ENCODE data around the gene CHST7.

The CHST7 gene

DNA sequence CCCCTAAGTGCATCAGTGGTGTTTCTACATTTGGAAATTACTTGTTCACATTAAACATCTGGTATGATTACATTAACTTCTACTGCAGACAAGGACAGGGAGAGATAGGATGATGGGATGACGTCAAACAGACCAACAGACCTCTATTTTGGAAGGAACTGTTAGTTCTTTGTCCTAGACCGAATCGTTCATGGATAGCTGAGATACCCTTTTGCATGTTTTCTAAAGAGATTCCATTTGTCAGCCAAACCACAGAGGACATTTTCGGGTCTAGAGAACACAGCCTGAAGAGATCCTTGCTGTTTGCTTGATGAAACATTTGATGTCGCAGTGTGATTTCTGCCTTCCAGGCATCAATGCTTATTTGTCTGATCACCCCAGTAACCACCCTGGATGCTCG lies 27.7 kb downstream of the CHST7 start:
- no peak overlapping the region for H3K9ac ChIP-seq (ENCODE audit: low read depth in 1 of 2, low read length in 2 of 2)
- peaks cover 0 to 6% of the 10 kb centered on the region in 2 donors for H3K27me3 ChIP-seq (ENCODE audit: control insufficient read depth in 2 of 2, insufficient read depth in 2 of 2, low read length in 2 of 2)
- H3K4me3 ChIP-seq (ENCODE audit: low read length in 2 of 2) = no peak overlapping the region
- H3K36me3 ChIP-seq (ENCODE audit: control insufficient read depth in 2 of 2, insufficient read depth in 2 of 2, low read length in 2 of 2) = no peaks in the 10 kb centered on the region
- H3K4me1 ChIP-seq (ENCODE audit: control insufficient read depth in 2 of 2, insufficient read depth in 2 of 2, low read length in 2 of 2) = no peaks in the 10 kb centered on the region
- H3K27ac ChIP-seq (ENCODE audit: low read depth in 2 of 2, low read length in 2 of 2) = no peak overlapping the region
- no peaks in the 10 kb centered on the region for H3K9me3 ChIP-seq (ENCODE audit: control insufficient read depth in 2 of 2, low read length in 2 of 2)

DNA sequence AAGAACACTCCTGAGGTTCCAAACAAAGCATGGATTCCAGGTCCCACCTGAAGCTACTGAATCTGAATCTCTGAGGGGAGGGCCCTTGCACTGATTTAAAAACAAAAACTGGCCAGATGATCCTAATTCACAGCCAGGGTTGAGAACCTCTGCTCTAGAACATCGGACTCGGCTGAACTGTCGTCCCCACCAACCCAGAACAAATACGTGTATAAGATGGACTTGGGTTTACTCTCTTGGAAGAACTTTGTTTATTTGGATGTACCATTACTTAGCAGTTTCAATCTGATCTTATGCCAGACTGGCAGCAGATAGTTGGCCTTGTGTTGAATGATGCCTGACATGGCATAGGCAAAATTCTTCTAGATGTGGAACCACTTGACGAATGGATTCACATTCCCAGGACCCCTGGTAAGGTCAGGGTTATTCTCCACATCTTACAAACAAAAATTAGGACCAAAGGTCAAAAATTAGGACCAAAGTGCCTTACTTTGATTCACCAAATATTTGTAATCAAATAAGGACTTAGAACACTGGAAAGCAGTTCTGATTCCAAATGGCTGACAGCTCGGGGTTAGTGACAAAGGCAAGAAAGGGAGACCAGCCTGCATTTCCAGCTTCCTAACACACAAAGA lies 29.0 kb downstream of the CHST7 start:
- H3K4me1 ChIP-seq (ENCODE audit: control insufficient read depth in 2 of 2, insufficient read depth in 2 of 2, low read length in 2 of 2) = no peaks in the 10 kb centered on the region
- H3K4me3 ChIP-seq (ENCODE audit: low read length in 2 of 2) = no peak overlapping the region
- H3K27ac ChIP-seq (ENCODE audit: low read depth in 2 of 2, low read length in 2 of 2) = no peak overlapping the region
- no peaks in the 10 kb centered on the region for H3K9me3 ChIP-seq (ENCODE audit: control insufficient read depth in 2 of 2, low read length in 2 of 2)
- H3K9ac ChIP-seq (ENCODE audit: low read depth in 1 of 2, low read length in 2 of 2) = no peak overlapping the region
- H3K27me3 ChIP-seq (ENCODE audit: control insufficient read depth in 2 of 2, insufficient read depth in 2 of 2, low read length in 2 of 2) = peaks cover 0 to 3% of the 10 kb centered on the region in 2 donors
- no peaks in the 10 kb centered on the region for H3K36me3 ChIP-seq (ENCODE audit: control insufficient read depth in 2 of 2, insufficient read depth in 2 of 2, low read length in 2 of 2)

DNA sequence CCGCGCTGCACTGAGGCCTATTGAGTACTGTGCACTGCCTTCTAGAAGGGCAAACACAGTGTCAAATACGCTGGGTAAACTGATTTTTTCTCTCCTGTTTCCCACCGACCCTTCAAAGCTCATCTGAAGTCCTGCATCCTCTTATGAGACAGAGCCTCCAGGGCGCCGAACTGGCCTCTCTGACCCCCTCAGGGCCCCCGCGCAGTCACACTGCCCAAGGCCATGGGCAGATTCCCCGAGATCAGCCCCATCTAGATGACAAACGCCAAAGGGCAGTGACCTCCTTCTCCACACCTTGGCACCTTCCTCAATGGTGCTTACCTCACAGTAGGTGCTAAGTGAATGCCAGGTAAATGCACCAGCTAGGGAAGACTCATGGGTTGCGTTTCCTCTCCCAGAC lies 34.4 kb downstream of the CHST7 start:
- Histone ChIP-seq H3K9ac (ENCODE audit: low read depth in 1 of 2, low read length in 2 of 2) (no peak overlapping the region), H3K36me3 (ENCODE audit: control insufficient read depth in 2 of 2, insufficient read depth in 2 of 2, low read length in 2 of 2) (no peaks in the 10 kb centered on the region), H3K27me3 (ENCODE audit: control insufficient read depth in 2 of 2, insufficient read depth in 2 of 2, low read length in 2 of 2) (no peaks in the 10 kb centered on the region), H3K4me3 (ENCODE audit: low read length in 2 of 2) (no peak overlapping the region), H3K27ac (ENCODE audit: low read depth in 2 of 2, low read length in 2 of 2) (no peak overlapping the region), H3K9me3 (ENCODE audit: control insufficient read depth in 2 of 2, low read length in 2 of 2) (no peaks in the 10 kb centered on the region), H3K4me1 (ENCODE audit: control insufficient read depth in 2 of 2, insufficient read depth in 2 of 2, low read length in 2 of 2) (no peaks in the 10 kb centered on the region)

DNA sequence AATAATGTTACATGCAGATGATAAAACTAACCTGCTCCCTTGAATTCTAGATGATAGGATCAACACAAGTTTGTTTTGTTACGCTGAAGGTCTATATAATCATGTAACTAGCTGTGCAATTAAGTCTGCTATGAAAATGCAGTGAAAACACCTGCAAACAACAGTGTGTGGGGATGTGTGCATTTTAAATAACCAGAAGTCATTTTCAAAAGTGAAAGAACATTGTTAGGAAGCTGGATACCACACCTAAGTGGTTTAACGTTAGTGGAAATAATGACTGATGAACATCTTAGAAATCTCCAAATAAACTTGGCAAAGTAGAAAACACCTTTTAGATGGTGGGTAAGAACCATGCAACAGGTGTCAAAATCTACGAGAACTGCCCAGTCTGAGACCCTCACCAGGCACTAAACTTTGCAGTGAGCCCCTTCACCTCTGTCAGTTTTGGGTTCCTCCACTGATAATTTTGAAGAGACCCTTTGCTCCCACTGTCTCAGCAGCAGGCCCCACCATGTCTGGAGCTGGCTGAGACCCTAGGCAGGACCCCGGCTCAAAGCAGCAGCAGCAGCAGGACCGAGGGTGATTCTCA lies 36.6 kb downstream of the CHST7 start:
- Histone ChIP-seq H3K9me3 (ENCODE audit: control insufficient read depth in 2 of 2, low read length in 2 of 2) (no peaks in the 10 kb centered on the region), H3K4me1 (ENCODE audit: control insufficient read depth in 2 of 2, insufficient read depth in 2 of 2, low read length in 2 of 2) (no peaks in the 10 kb centered on the region), H3K4me3 (ENCODE audit: low read length in 2 of 2) (no peak overlapping the region), H3K36me3 (ENCODE audit: control insufficient read depth in 2 of 2, insufficient read depth in 2 of 2, low read length in 2 of 2) (no peaks in the 10 kb centered on the region), H3K9ac (ENCODE audit: low read depth in 1 of 2, low read length in 2 of 2) (no peak overlapping the region), H3K27me3 (ENCODE audit: control insufficient read depth in 2 of 2, insufficient read depth in 2 of 2, low read length in 2 of 2) (no peaks in the 10 kb centered on the region), H3K27ac (ENCODE audit: low read depth in 2 of 2, low read length in 2 of 2) (no peak overlapping the region)

DNA sequence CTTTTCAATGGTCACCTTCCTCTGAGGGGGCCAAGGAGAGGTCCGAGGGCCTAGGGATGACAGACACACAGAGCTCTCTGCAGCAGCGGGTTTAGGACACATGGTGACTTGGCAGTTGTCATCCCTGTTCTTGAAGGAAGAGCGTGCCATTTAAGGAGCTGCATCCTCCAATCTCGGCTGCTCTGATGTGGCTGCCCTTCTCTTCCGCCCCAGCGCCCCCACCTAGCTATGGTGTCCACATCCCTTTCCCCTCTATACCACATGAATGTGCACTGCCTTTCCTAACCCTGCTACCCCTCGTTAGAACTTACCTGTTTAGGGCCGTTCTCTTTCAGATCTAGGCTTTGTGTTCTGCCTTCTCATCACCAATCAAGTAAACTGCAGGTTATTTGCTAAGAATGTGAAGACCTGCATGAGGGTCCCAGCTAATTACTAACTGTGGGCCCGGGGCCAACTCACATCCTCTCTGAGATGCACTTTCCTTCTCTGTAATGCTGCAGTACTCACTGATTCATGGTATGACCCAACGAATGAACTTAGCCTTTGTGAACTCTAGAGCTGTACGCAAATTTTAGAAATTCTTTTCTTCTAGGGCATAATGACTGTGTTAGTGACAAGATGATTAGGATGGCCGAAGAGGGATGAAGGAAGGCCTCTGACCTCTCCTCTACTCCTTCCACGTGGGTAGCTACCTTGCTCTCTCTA lies 38.2 kb downstream of the CHST7 start:
- H3K4me3 ChIP-seq (ENCODE audit: low read length in 2 of 2) = no peak overlapping the region
- H3K27ac ChIP-seq (ENCODE audit: low read depth in 2 of 2, low read length in 2 of 2) = no peak overlapping the region
- H3K27me3 ChIP-seq (ENCODE audit: control insufficient read depth in 2 of 2, insufficient read depth in 2 of 2, low read length in 2 of 2) = no peaks in the 10 kb centered on the region
- H3K4me1 ChIP-seq (ENCODE audit: control insufficient read depth in 2 of 2, insufficient read depth in 2 of 2, low read length in 2 of 2) = no peaks in the 10 kb centered on the region
- H3K9ac ChIP-seq (ENCODE audit: low read depth in 1 of 2, low read length in 2 of 2) = no peak overlapping the region
- no peaks in the 10 kb centered on the region for H3K36me3 ChIP-seq (ENCODE audit: control insufficient read depth in 2 of 2, insufficient read depth in 2 of 2, low read length in 2 of 2)
- H3K9me3 ChIP-seq (ENCODE audit: control insufficient read depth in 2 of 2, low read length in 2 of 2) = no peaks in the 10 kb centered on the region

DNA sequence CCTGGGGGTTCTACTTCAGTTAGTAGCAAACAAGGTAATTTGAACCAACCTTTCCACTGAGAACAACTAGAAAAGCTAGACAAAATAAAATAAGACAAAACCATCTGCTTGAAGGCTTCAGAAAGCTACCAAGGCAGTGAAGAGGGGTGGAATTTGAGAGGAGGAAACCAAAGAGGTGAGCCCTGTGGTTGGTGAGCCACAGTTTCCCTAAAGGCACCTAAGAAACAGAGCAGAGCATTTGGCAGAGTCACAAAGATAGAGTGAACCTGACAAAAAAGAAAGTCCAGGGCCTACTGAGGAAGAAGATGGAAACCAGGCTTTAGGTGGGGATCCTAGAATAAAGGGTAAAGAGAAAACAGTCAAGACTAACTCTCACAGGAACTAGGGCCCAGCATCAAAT lies 44.3 kb downstream of the CHST7 start:
- Histone ChIP-seq H3K9me3 (ENCODE audit: control insufficient read depth in 2 of 2, low read length in 2 of 2) (peaks cover 0 to 3% of the 10 kb centered on the region in 2 donors), H3K4me3 (ENCODE audit: low read length in 2 of 2) (no peak overlapping the region), H3K27me3 (ENCODE audit: control insufficient read depth in 2 of 2, insufficient read depth in 2 of 2, low read length in 2 of 2) (peaks cover 0 to 3% of the 10 kb centered on the region in 2 donors)

DNA sequence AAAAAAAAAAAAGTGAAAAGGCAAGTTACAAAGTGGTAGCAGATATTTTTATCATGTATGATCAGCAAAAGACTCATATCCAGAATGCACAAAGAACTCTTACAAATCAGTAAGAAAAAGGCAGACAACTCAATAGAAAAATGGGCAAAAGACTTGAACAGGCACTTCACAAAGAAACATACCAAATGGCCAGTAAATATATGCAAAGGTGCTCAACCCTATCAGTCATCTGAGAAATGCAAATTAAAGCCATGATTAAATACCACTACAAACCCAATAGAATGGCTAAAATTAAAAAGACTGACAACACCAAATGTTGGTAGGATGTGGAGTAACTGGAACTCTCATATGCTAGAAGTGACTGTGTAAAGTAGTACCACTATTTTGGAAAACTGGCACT lies 45.4 kb downstream of the CHST7 start:
- Histone ChIP-seq H3K36me3 (ENCODE audit: control insufficient read depth in 2 of 2, insufficient read depth in 2 of 2, low read length in 2 of 2) (no peaks in the 10 kb centered on the region), H3K4me1 (ENCODE audit: control insufficient read depth in 2 of 2, insufficient read depth in 2 of 2, low read length in 2 of 2) (no peaks in the 10 kb centered on the region), H3K4me3 (ENCODE audit: low read length in 2 of 2) (no peak overlapping the region), H3K9ac (ENCODE audit: low read depth in 1 of 2, low read length in 2 of 2) (no peak overlapping the region), H3K27me3 (ENCODE audit: control insufficient read depth in 2 of 2, insufficient read depth in 2 of 2, low read length in 2 of 2) (peaks cover 0 to 6% of the 10 kb centered on the region in 2 donors), H3K9me3 (ENCODE audit: control insufficient read depth in 2 of 2, low read length in 2 of 2) (peaks cover 0 to 3% of the 10 kb centered on the region in 2 donors), H3K27ac (ENCODE audit: low read depth in 2 of 2, low read length in 2 of 2) (no peak overlapping the region)

More for the DNA sequence above, 44.3 kb downstream of the CHST7 start:
- Histone ChIP-seq H3K27ac (ENCODE audit: low read depth in 2 of 2, low read length in 2 of 2) (no peak overlapping the region), H3K4me1 (ENCODE audit: control insufficient read depth in 2 of 2, insufficient read depth in 2 of 2, low read length in 2 of 2) (no peaks in the 10 kb centered on the region), H3K9ac (ENCODE audit: low read depth in 1 of 2, low read length in 2 of 2) (no peak overlapping the region), H3K36me3 (ENCODE audit: control insufficient read depth in 2 of 2, insufficient read depth in 2 of 2, low read length in 2 of 2) (no peaks in the 10 kb centered on the region)

DNA sequence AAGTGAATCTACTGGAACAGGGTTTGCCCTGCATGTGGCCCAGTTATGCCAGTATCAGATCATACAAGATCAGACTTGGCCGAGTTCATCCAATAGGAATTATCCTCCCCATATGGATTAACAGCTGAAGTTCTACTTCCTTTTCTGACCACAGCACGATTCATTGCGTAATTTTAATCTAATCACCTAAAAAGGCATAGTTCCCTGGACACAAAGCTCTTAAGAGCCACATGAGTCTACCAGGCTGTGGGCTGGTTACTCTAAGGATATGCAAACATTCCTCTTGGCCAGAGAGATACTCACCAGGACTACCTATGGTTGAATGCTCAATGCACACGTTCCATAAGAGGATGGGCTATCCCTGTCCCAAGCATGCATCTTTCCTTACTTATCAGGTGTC lies 46.9 kb downstream of the CHST7 start:
- Histone ChIP-seq H3K27me3 (ENCODE audit: control insufficient read depth in 2 of 2, insufficient read depth in 2 of 2, low read length in 2 of 2) (peaks cover 0 to 6% of the 10 kb centered on the region in 2 donors), H3K9me3 (ENCODE audit: control insufficient read depth in 2 of 2, low read length in 2 of 2) (peaks cover 0 to 3% of the 10 kb centered on the region in 2 donors), H3K4me1 (ENCODE audit: control insufficient read depth in 2 of 2, insufficient read depth in 2 of 2, low read length in 2 of 2) (no peaks in the 10 kb centered on the region), H3K36me3 (ENCODE audit: control insufficient read depth in 2 of 2, insufficient read depth in 2 of 2, low read length in 2 of 2) (no peaks in the 10 kb centered on the region), H3K4me3 (ENCODE audit: low read length in 2 of 2) (no peak overlapping the region), H3K9ac (ENCODE audit: low read depth in 1 of 2, low read length in 2 of 2) (no peak overlapping the region), H3K27ac (ENCODE audit: low read depth in 2 of 2, low read length in 2 of 2) (no peak overlapping the region)

DNA sequence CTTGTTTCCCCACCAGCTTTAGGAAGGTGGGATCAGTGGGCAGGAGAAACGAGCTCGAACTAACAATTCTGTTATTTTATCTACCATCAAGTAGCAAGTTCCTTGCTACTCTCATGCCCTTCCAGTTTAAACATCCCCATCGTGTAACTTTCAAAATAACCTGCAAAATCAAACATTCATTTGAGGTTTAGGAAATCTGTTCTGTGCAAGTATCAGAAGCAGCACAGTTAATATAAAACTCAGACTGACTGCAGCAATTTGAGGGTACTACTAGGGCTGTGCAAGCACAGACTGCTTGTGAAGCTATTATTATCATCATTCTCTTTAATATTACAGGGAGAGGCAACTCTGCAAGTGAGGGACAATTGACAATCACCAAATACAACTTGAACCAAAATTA lies 48.0 kb downstream of the CHST7 start:
- Histone ChIP-seq H3K27me3 (ENCODE audit: control insufficient read depth in 2 of 2, insufficient read depth in 2 of 2, low read length in 2 of 2) (peaks cover 0 to 6% of the 10 kb centered on the region in 2 donors), H3K27ac (ENCODE audit: low read depth in 2 of 2, low read length in 2 of 2) (no peak overlapping the region), H3K9me3 (ENCODE audit: control insufficient read depth in 2 of 2, low read length in 2 of 2) (peaks cover 0 to 3% of the 10 kb centered on the region in 2 donors), H3K36me3 (ENCODE audit: control insufficient read depth in 2 of 2, insufficient read depth in 2 of 2, low read length in 2 of 2) (no peaks in the 10 kb centered on the region), H3K4me1 (ENCODE audit: control insufficient read depth in 2 of 2, insufficient read depth in 2 of 2, low read length in 2 of 2) (no peaks in the 10 kb centered on the region), H3K4me3 (ENCODE audit: low read length in 2 of 2) (no peak overlapping the region), H3K9ac (ENCODE audit: low read depth in 1 of 2, low read length in 2 of 2) (no peak overlapping the region)

DNA sequence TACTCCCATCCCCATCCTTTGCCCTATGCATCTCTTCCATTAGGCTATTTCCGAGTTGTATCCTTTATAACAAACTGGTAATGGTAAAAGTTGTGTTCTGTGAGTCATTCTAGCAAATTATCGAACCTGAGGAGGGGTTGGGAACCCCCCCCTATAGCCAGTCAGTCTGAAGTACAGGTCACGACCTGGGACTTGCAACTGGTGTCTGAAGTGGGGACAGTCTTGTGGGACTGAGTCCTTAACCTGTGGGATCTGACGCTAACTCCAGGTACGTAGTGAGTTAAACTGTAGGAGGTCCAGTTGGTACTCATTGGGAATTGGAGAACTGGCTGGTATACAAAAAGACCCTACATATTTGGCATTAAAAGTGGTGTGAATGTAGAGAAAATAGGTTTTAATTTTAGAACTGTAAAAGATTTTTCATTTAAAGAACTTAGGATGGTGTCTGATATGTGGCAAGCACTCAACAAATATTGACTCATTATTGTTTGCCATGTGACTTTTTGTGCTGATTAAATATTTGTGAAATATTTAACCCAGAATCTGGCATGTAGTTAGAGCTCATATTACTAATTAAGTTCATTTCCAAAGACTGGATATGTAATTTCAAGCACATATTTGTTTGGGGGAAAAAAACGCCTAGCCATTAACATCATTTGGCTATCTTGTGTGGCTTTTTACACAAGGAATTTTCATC lies 50.7 kb downstream of the CHST7 start:
- no peaks in the 10 kb centered on the region for H3K9me3 ChIP-seq (ENCODE audit: control insufficient read depth in 2 of 2, low read length in 2 of 2)

More for the DNA sequence above, 50.7 kb downstream of the CHST7 start:
- Histone ChIP-seq H3K4me3 (ENCODE audit: low read length in 2 of 2) (no peak overlapping the region), H3K36me3 (ENCODE audit: control insufficient read depth in 2 of 2, insufficient read depth in 2 of 2, low read length in 2 of 2) (no peaks in the 10 kb centered on the region), H3K9ac (ENCODE audit: low read depth in 1 of 2, low read length in 2 of 2) (no peak overlapping the region), H3K27ac (ENCODE audit: low read depth in 2 of 2, low read length in 2 of 2) (no peak overlapping the region), H3K27me3 (ENCODE audit: control insufficient read depth in 2 of 2, insufficient read depth in 2 of 2, low read length in 2 of 2) (peaks cover 0 to 6% of the 10 kb centered on the region in 2 donors), H3K4me1 (ENCODE audit: control insufficient read depth in 2 of 2, insufficient read depth in 2 of 2, low read length in 2 of 2) (no peaks in the 10 kb centered on the region)
